OCI-LY1 (cell line): ENCODE measurements around the gene ULK3.

Experiments
- H2AFZ ChIP-seq: fragments of 200-600 bp; sonication (generic), shearing (Covaris generic); 2 replicates; pipeline ENCODE4 v1.6.0; 2014; ENCODE audit warnings: antibody characterized with exemption, mild to moderate bottlenecking, low read length
- H3F3A ChIP-seq: fragments of 200-600 bp; sonication (generic), shearing (Covaris generic); 2 replicates; pipeline ENCODE4 v1.6.0; 2014; ENCODE audit warnings: mild to moderate bottlenecking, antibody characterized with exemption, low read length, moderate library complexity; ENCODE audit not compliant: insufficient read depth
- H3K27ac ChIP-seq: fragments of 200-600 bp; sonication (generic); 2 replicates; pipeline ENCODE4 v1.5.1; 2014; ENCODE audit warnings: low read length, mixed run types, mild to moderate bottlenecking, low read depth; ENCODE audit not compliant: poor library complexity, severe bottlenecking
- H3K27me3 ChIP-seq: fragments of 200-600 bp; sonication (generic); 2 replicates; pipeline ENCODE4 v1.6.0; 2014; ENCODE audit warnings: antibody characterized with exemption, mild to moderate bottlenecking, low read length, moderate library complexity; ENCODE audit not compliant: insufficient read depth
- H3K36me3 ChIP-seq: fragments of 200-600 bp; sonication (generic); 2 replicates; pipeline ENCODE4 v1.6.1; 2014; ENCODE audit warnings: mild to moderate bottlenecking, antibody characterized with exemption, low read length, moderate library complexity, mixed read lengths; ENCODE audit not compliant: insufficient read depth
- H3K4me1 ChIP-seq: fragments of 200-600 bp; sonication (generic); 2 replicates; pipeline ENCODE4 v1.5.1; 2014; ENCODE audit warnings: mild to moderate bottlenecking, low read length, moderate library complexity; ENCODE audit not compliant: insufficient read depth, severe bottlenecking
- H3K4me2 ChIP-seq: fragments of 200-600 bp; sonication (generic), shearing (Covaris generic); 2 replicates; pipeline ENCODE4 v1.6.1; 2014; ENCODE audit warnings: low read length
- H3K4me3 ChIP-seq: fragments of 200-600 bp; sonication (generic); 2 replicates; pipeline ENCODE4 v1.5.1; 2014; ENCODE audit warnings: low read length, low read depth, mild to moderate bottlenecking, mixed read lengths; ENCODE audit not compliant: poor library complexity, severe bottlenecking
- H3K79me2 ChIP-seq: fragments of 200-600 bp; shearing (Covaris generic); 2 replicates; pipeline ENCODE4 v1.6.1; 2016; ENCODE audit warnings: mixed run types, low read length, mixed read lengths; ENCODE audit not compliant: insufficient read depth
- H3K9ac ChIP-seq: fragments of 200-600 bp; sonication (generic), shearing (Covaris generic); 2 replicates; pipeline ENCODE4 v1.6.1; 2014; ENCODE audit warnings: mild to moderate bottlenecking, low read length, mixed read lengths
- H3K9me2 ChIP-seq: fragments of 200-600 bp; sonication (generic), shearing (Covaris generic); 2 replicates; pipeline ENCODE4 v1.6.1; 2014; ENCODE audit warnings: low read depth, mild to moderate bottlenecking, low read length, mixed read lengths
- H3K9me3 ChIP-seq: fragments of 200-600 bp; shearing (Covaris generic); 2 replicates; pipeline ENCODE4 v1.6.1; 2014; ENCODE audit warnings: low read length, mixed read lengths
- H4K20me1 ChIP-seq: fragments of 200-600 bp; sonication (generic), shearing (Covaris generic); 2 replicates; pipeline ENCODE4 v1.6.0; 2016; ENCODE audit warnings: mild to moderate bottlenecking, low read length; ENCODE audit not compliant: insufficient read depth
- EZH2 ChIP-seq: fragments of 200-600 bp; sonication (generic), shearing (Covaris generic); IDR thresholded peaks from 2 replicates; pipeline ENCODE4 v1.8.0; 2017; ENCODE audit warnings: borderline replicate concordance, mixed run types, mild to moderate bottlenecking, antibody characterized with exemption, low read length, moderate library complexity, mixed read lengths
- TF ChIP-seq, protein P1 (sequence below): fragments of 200-600 bp; sonication (generic), shearing (Covaris generic); IDR thresholded peaks from 2 replicates; pipeline ENCODE4 v1.5.1; 2017; ENCODE audit warnings: mild to moderate bottlenecking, antibody characterized with exemption, low read length, moderate library complexity, mixed read lengths

Gene ULK3

DNA sequence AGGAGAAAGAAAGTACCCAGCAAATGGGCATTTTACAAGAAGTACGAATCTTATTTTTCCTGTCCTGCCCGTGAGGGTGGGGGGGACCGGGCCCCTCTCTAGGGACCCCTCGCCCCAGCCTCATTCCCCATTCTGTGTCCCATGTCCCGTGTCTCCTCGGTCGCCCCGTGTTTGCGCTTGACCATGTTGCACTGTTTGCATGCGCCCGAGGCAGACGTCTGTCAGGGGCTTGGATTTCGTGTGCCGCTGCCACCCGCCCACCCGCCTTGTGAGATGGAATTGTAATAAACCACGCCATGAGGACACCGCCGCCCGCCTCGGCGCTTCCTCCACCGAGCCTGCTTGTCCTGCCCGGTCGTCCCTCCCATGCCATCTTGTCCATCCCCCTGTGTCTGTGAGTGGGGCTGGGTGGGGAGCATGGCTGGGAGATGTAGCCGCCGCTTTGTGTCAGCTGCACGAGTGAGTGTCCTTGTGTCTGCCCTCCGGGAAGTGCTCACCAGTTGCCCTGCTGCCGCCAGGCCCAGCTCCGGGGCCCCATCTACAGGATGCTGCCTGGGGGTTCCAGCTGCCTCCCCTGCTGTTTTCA lies 40.0 kb downstream of the ULK3 start:
- H3K27ac ChIP-seq = no peak overlapping the region
- no peaks in the 10 kb centered on the region for H4K20me1 ChIP-seq

GRCh38 chr15:74802290-74802689 lies 40.7 kb downstream of the ULK3 start:
- Histone ChIP-seq H3F3A (no peaks in the 10 kb centered on the region), H3K4me3 (no peak overlapping the region)
- no peak for TF ChIP-seq EZH2
- TF ChIP-seq, protein P1, sequence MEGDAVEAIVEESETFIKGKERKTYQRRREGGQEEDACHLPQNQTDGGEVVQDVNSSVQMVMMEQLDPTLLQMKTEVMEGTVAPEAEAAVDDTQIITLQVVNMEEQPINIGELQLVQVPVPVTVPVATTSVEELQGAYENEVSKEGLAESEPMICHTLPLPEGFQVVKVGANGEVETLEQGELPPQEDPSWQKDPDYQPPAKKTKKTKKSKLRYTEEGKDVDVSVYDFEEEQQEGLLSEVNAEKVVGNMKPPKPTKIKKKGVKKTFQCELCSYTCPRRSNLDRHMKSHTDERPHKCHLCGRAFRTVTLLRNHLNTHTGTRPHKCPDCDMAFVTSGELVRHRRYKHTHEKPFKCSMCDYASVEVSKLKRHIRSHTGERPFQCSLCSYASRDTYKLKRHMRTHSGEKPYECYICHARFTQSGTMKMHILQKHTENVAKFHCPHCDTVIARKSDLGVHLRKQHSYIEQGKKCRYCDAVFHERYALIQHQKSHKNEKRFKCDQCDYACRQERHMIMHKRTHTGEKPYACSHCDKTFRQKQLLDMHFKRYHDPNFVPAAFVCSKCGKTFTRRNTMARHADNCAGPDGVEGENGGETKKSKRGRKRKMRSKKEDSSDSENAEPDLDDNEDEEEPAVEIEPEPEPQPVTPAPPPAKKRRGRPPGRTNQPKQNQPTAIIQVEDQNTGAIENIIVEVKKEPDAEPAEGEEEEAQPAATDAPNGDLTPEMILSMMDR = no peak

More for the DNA sequence above, 40.0 kb downstream of the ULK3 start:
- Histone ChIP-seq H3K9ac (no peak overlapping the region), H3K4me1 (peaks cover 31% of the 10 kb centered on the region), H3K4me3 (no peak overlapping the region), H3K9me2 (no peaks in the 10 kb centered on the region), H3K9me3 (no peaks in the 10 kb centered on the region), H2AFZ (no peak overlapping the region), H3K27me3 (no peaks in the 10 kb centered on the region), H3F3A (no peaks in the 10 kb centered on the region), H3K4me2 (no peak overlapping the region), H3K79me2 (no peaks in the 10 kb centered on the region), H3K36me3 (peaks cover 73% of the 10 kb centered on the region)
- no peak for TF ChIP-seq EZH2
- TF ChIP-seq, protein P1 = no peak

DNA sequence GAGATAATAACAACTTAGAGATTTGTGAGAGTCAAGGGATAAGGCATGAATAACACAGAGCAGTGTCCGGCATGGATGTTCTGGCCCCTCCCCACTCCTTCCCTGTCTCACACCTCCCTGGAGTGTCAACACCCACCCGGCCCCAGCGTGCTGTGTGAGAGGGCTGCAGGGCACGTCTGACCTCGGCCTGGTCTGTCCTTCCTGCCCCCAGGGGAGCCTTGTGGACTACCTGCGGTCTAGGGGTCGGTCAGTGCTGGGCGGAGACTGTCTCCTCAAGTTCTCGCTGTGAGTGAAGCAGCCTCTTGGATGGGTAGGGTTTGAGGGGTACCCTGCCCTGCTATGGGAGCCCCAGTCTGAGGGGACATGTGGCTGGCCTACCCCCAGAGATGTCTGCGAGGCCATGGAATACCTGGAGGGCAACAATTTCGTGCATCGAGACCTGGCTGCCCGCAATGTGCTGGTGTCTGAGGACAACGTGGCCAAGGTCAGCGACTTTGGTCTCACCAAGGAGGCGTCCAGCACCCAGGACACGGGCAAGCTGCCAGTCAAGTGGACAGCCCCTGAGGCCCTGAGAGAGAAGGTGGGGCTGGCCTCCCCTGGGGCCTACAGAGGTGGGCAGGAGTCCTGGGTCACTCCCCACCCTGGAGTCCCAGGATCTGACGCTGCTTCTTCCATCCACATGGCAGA lies 41.5 kb downstream of the ULK3 start:
- no peaks in the 10 kb centered on the region for H4K20me1 ChIP-seq

More at GRCh38 chr15:74802290-74802689, 40.7 kb downstream of the ULK3 start:
- Histone ChIP-seq H3K79me2 (no peaks in the 10 kb centered on the region), H4K20me1 (no peaks in the 10 kb centered on the region), H3K9me2 (no peaks in the 10 kb centered on the region), H3K9me3 (no peaks in the 10 kb centered on the region), H3K27me3 (no peaks in the 10 kb centered on the region), H3K4me2 (no peak overlapping the region), H3K9ac (no peak overlapping the region), H2AFZ (no peak overlapping the region), H3K4me1 (peaks cover 38% of the 10 kb centered on the region), H3K36me3 (peaks cover 77% of the 10 kb centered on the region), H3K27ac (no peak overlapping the region)

More for the DNA sequence above, 41.5 kb downstream of the ULK3 start:
- H3K9me2 ChIP-seq = no peaks in the 10 kb centered on the region
- no peak overlapping the region for H3K9ac ChIP-seq
- H3K36me3 ChIP-seq = peaks cover 79% of the 10 kb centered on the region
- peaks cover 46% of the 10 kb centered on the region for H3K4me1 ChIP-seq
- no peak for TF ChIP-seq EZH2
- TF ChIP-seq, protein P1 = no peak
- H3K27me3 ChIP-seq = no peaks in the 10 kb centered on the region
- H3K4me3 ChIP-seq = no peak overlapping the region
- no peak overlapping the region for H2AFZ ChIP-seq
- peaks cover 4% of the 10 kb centered on the region; the same call in 1 of the 2 replicates for H3K79me2 ChIP-seq
- no peaks in the 10 kb centered on the region for H3F3A ChIP-seq
- no peaks in the 10 kb centered on the region for H3K9me3 ChIP-seq
- H3K4me2 ChIP-seq = no peak overlapping the region
- H3K27ac ChIP-seq = no peak overlapping the region
